ENCODE measurements around the gene MIOX.
"Not testable (repeated sequence)": the region's sequence is repeated elsewhere in the genome, so short reads cannot be mapped to it uniquely, and the experiment has no call there.

MIOX gene

GRCh38 chr22:50516891-50517290 lies 30.2 kb downstream of the MIOX start:
- DNase-seq (ENCODE audit: low read depth in 3 of 3), result no peak

DNA sequence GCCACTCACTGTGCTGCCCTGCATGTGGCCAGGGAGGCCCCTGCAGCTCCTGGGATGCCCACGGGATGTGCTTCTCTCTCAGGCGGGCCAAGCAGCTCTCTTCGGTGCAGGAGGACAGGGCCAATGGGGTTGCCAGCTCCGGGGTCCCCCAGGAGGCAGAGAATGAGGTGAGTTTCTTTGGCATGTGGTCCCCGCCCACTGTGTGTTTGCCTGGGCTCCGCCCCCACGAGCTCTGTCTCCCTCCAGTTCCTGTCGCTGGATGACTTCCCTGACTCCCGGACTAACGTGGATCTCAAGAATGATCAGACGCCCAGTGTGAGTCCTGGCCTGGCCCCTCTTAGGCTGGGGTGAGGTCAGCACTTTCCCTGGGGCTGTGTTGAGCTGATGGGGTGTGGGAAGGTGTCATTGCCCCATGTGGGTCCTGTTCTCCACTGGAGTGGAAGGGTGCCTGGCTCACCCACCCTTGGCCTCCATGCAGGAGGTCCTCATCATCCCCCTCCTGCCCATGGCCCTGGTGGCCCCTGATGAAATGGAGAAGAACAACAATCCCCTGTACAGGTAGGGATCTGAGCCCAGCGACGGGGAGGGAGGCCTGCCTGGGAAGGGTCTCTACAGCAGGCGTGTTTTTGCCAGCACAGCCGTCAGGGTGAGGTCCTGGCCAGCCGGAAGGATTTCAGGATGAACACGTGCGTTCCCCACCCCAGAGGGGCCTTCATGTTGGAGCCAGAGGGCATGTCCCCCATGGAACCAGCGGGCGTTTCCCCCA lies 31.0 kb downstream of the MIOX start:
- no peak for DNase-seq (ENCODE audit: low read depth in 3 of 3)

DNA sequence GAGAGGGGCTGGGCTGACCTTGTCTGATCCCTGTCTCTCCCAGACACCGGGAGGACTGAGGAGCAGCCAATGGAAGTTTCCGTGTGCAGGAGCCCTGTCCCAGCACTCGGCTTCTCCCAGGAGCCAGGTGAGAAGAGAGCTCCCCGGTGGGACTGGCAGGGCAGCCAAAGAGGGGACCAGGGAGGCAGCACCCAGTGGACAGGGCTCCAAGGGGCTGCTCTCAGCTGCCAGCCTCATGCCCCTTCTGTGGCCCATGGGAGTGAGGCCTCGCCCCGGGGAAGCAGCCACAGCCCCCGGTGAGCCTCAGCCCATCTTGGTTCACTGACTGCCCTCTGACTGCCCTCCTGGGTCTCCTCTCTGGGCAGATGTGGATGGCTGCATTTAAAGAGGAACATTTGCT lies 31.9 kb downstream of the MIOX start:
- no peak for DNase-seq (ENCODE audit: low read depth in 3 of 3)

DNA sequence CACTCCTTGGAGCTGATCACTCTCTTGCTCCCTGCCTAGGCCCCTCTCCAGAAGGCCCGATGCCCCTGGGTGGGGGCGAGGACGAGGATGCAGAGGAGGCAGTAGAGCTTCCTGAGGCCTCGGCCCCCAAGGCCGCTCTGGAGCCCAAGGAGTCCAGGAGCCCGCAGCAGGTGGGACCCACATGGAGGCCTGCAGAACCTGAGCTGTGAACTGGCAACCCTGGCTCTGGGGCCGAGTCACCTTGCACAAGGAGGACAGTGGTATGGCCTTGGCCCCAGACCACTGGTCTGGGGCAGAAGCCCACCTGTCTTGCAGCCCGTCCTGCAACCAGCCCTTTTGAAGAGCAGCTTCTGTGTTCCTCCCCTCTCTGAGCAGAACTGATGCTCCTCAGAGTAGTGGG lies 32.5 kb downstream of the MIOX start:
- no peak for DNase-seq (ENCODE audit: low read depth in 3 of 3)

DNA sequence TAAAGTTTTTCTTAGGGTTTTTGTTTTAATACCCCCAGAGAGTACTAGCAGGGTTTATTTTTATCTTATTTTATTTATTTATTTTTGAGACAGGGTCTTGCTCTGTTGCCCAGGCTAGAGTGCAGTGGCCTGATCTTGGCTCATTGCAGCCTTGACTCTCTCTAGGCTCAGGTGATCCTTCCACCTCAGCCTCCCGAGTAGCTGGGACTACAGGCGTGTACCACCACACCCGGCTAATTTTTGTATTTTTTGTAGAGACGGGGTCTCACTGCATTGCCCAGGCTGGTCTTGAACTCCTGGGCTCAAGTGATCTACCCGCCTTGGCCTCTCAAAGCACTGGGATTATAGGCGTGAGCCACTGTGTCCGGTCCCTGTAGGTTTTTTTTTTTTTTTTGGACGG lies 33.5 kb downstream of the MIOX start:
- not testable (repeated sequence) for DNase-seq (ENCODE audit: low read depth in 3 of 3)

DNA sequence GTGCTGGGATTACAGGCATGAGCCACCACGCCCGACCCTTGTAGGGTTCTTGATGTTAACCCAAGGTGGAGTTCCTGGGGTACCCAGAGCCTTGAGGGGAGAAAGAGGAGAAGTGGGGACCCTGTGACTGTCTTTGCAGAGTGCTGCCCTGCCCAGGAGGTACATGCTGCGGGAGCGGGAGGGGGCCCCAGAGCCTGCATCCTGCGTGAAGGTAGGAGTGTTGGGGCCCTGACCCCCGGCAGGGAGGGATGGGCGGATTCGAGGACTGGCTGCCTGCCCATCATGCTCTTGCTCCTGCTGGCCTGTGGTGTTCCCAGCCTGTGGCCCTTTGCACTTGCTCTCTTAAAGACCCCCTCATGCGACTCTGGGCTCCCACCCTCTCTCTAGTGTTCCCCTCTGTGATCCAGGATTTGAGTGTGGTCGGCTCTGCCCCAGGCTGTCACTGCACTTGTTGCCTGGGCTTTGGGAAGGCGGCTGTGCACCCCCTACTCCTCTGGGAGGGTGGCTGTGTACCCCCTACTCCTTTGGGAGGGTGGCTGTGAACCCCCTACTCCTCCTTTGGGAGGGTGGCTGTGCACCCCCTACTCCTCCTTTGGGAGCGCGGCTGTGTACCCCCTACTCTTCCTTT lies 34.3 kb downstream of the MIOX start:
- DNase-seq (ENCODE audit: low read depth in 3 of 3), result no peak

GRCh38 chr22:50521710-50522109 lies 35.1 kb downstream of the MIOX start:
- no peak for DNase-seq (ENCODE audit: low read depth in 3 of 3)

GRCh38 chr22:50522208-50522805 lies 35.6 kb downstream of the MIOX start:
- no peak for DNase-seq (ENCODE audit: low read depth in 3 of 3)

DNA sequence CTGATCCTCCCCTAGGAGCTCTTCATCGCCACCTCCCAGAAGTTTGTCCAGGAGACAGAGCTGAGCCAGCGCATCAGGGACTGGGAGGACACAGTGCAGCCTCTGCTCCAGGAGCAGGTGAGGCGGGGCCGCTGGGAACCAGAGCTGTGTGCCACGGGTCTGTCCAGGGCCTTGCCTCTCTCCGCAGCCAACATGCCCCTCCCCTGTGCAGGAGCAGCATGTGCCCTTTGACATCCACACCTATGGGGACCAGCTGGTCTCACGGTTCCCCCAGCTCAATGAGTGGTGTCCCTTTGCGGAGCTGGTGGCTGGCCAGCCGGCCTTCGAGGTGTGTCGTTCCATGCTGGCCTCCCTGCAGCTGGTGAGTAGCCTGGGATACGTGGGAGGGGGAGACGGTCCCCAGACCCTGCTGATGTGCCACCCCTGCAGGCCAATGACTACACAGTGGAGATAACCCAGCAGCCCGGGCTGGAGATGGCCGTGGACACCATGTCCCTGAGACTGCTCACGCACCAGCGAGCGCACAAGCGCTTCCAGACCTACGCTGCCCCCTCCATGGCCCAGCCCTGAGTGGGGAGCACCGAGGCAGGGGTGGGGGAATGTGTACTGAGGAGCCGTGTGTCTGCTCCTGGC lies 36.3 kb downstream of the MIOX start:
- DNase-seq (ENCODE audit: low read depth in 3 of 3), result no peak

- DNase-seq (ENCODE audit: low read depth in 3 of 3), result no peak
Measured at GRCh38 chr22:50523458-50523805, 36.8 kb downstream of the MIOX start.

DNA sequence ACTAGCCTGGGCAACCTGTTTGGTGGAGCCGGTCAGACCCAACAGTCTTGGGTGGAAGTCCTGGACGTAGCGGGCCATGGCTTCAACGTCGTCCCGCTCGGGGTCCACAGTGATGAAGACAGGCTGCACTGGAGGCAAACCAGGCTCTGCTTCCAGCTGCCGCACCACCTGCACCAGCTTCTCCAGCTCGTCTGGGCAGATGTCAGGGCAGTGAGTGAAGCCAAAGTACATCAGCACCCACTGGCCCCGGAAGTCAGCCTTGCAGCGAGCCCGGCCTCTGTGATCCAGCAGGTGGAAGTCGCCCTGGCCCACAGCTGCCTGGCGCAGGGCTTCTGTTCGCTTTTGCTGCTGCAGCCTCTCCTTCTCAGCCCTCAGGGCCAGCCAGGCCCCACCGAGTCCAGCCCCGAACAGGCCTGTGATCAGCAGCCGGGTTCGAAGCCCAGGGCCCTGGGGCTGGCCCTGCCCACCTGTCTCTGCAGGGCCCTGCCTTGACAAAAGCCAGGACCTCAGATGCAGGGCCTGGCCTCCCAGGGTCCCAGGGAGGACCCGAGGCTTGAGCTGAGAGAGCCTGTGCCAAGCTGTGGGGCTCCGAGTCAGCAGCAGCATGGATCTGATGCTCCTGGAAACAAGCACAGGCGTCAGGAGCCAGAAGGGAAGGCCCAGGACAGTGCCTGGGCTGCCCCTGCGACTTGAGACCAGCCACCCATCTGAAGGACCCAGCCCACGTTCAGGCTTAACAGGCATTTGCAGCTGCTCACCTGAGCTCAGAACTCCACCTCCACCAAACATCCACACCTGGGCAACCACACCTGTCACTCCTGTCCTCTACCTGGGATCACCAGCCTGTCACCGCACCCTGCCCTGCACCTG lies 37.4 kb downstream of the MIOX start:
- no peak for DNase-seq (ENCODE audit: low read depth in 3 of 3)

- no peak for DNase-seq (ENCODE audit: low read depth in 3 of 3)
Measured at GRCh38 chr22:50524676-50525103, 38.0 kb downstream of the MIOX start.

DNA sequence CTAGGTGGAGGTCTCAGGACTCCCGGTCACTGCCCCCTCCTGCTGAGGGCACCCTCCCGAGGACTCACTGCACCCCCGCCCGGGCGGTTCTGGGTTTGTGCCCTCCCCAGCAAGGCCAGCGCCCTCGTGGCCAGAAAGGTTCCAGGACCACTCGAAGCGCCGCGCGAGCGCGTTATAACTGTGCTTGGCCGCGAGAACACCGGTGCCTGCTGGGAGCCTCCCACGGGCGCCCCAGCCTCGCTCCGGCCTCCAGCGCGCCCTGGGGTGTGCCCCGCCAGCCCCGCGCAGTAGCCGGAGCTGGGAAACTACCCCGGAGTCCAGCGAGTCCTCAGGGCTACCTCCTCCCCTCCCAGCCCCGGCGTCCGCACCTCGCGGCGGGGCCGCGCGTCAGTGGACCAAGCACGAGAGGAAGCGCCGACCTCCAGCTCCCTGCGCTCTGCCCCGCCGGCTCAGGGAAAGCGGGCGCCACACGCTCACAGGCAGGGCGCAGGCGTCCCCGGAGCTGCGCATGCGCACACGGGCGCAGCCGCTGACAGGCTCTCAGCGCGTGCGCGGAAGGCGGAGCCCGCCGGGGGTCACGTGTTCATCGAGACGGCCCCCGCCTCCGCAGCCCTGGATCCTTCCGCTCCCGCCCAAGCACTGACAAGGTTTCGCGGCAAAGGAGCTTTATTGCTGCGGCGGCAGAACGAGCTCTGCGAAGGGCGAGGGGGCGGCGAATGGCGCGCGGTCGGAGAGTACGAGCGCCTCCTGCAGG lies 38.6 kb downstream of the MIOX start, which contains the start of gene SCO2:
Gene SCO2 (minus strand): TSS at position 495 of the 754 bp plus-strand sequence. CDS start 1,187 bp downstream, outside the sequence.
- peak; percentile 97 to 98 (median 97) for DNase-seq (ENCODE audit: low read depth in 3 of 3)

GRCh38 chr22:50525858-50526107 lies 39.1 kb downstream of the MIOX start:
- no peak for DNase-seq (ENCODE audit: low read depth in 3 of 3)

GRCh38 chr22:50526108-50526833 lies 39.6 kb downstream of the MIOX start:
- DNase-seq (ENCODE audit: low read depth in 3 of 3), result peak; percentile 77 to 89 (median 78)

DNA sequence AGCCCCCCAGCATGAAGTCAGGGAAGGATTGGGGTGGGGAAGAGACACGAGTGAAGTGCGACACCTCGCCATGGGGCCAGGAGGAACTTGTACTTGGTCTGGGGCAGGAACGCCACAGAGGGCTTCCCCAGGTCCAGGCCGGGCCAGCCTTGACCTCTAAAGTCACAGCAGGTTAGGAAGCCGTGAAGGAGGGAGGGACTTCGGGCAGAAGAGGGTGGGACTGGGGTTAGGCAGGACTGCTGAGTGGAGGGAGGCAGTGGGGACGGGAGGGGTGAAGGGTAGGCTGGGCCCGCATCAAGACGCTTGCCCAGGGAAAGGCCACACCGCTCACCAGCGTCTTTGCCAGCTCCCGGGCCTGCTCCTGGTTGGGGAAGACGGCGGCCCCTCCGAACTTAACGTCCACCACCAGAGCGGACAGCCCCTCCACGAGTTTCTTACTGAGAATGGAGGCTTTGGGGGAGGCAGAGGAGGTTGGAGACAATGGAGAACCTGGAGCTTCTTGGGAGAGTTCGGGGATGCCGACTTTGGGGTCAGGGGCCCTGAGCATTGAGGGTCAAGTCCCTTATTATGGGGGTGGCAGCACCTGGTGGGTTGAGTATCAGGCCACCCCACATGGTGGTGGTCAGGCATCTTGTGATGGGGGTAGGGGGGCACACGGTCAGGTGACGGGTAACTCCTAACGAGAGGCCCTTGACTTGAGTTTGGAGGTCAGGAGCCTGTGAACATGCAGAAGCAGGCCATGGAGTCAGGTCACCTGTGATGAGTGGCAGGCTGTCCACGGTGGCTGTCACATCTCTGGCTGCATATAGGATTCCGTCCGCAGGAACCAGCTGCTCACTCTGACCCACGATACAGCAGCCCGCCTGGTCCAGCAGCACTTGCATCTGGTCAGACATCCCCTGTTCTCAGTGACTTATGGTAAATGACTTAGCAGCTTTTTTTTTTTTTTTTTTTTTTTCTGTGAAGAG lies 40.5 kb downstream of the MIOX start:
- DNase-seq (ENCODE audit: low read depth in 3 of 3), result no peak

DNA sequence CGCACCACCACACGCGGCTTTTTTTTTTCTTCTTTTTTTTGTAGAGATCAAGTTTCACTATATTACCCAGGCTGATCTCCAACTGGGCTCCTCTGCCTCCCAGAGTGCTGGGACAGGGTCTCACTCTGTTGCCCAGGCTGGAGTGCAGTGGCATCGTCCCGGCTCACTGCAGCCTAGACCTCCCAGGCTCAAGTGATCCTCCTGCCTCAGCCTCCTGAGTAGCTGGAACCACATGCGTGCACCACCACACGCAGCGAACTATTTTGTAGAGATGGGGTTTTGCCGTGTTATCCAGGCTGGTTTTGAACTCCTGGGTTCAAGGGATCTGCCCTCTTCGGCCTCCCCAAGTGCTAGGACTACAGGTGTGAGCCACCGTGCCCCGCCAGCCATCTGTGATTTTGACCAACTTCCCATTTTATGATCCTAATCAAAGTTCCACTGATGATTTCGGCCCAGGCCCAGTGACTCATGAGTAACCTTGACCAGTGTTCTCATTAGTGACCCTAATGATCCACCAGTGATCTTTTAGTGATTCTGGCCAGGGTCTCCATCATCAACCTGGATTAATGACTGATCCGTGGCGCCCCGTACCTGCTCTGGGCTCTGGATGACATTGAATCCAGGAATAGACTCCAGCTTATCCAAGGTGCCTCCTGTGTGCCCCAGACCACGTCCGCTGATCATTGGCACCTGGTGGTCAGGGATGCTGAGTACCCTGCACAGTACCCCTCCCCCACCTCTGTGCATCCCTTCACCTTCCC lies 41.4 kb downstream of the MIOX start:
- DNase-seq (ENCODE audit: low read depth in 3 of 3), result no peak

DNA sequence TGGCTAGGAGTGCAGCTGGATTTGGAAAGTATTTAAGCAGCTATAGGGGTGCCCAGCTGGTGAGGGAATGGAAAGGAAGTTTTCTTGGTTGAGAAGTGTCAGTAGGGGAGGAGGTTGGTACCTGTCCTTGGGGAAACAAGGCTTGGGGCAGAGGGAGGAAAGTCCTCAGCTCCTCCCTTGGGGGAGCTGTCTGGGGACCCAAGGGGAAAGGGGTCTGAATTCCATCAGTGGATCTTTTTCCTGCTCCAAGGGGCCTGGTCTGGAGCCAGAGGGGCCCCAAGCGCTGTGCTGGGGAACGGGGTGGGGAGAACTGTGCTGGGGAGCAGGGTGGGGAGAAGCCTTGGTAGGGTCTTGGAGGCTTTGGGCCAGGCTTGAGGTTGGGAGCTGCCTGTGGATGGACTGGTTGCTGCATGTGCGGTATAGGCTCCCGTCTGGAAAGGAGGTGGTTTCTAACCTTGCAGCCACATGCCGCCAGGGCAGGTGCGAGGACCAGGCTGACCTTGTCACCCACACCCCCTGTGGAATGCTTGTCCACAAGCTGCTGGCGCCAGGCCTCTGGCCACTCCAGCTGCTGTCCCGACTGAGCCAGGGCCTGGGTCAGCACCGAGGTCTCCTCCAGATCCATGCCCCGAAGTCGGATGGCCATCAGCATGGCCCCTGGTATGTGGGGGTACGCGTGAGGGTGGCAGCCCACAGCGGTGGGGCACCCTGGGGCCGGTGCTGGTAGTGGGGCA lies 42.2 kb downstream of the MIOX start:
- no peak for DNase-seq (ENCODE audit: low read depth in 3 of 3)
